ENCODE measurements around the gene TCTN2.

Gene TCTN2

DNA sequence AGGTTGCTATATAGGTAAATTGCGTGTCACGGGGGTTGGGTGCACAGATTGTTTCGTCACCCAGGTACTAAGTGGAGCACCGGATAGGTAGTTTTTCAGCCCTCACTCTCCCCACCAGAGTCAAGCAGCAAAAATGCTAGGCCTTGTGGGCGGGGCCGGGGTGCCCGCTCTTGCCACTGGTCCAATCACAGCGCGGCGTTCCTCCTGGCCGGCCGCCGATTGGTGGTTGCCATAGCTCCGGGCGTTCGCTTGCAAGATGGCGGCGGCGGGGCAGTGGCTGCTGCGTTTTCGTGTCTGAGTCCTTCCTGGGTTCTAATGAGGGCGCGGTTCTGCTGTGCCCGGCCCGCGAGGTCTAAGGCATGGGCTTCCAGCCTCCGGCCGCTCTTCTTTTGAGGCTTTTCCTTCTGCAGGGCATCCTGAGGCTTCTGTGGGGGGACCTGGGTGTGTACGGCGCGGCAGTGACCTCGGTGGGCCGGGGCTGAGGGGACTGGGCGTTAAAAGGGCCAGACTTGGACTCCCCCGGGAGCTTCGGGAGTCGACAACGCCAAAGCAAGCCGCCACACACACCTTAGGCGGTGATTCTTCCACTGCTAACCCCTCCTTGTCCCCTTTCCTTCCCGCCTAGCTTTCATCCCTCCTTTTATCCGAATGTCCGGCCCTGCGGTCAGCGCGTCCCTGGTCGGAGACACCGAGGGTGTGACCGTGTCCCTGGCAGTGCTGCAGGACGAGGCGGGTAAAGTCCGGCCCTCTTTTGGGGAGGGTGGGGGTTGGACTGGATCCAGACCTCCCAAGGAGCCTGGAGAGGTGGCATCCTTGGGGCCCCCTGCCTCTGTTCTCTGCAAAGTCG, at the start of gene TCTN2:
TCTN2 (plus strand) TSS at position 232 of the 847 bp plus-strand sequence; CDS start at position 360, 128 bp downstream.
- peak; percentile 90 for DNase-seq (ENCODE audit: low read depth)

DNA sequence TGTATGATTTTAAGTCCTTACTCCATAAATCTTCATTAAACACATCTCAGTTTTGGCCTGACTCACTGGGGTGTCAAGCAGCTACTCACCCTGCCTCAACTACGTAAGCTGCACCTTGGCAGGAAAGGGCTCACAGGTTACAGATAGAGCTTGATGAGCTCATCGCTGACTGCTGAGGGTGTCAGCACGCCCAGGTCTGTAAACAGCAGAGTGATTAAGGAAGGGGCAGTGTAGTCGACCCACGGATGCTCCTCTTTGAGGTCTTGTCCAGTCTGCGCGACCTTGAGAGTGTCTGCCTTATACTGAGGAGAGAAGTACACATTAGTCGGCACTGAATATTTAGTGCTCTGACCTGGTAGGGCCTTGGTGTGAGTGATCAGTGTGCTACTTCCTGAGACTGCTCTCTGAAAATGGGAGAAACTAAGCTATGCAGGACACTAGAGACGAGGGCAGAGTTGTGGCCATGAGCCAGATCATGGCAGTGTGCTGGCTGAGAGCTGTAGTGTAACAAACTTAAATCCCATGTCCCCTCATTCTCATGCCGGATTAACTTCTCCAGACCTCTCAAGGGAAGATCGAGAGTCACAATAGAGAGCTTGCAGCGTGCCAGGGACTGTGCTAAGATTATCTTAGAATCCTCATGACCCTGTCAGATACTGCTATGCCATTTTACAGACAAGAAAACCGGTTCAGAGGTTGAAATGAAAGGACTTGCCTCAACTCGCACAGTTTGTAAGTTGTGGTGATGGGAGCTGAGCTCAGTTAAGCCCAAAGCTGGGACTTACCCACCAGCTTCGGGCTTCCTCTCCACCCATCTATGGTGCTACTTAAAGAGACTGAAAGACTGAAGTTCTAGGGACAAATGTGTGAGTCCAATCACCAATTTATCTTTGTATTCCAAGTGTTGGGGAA, 49.0 kb upstream of the TCTN2 start:
- no peak for DNase-seq (ENCODE audit: low read depth)

DNA sequence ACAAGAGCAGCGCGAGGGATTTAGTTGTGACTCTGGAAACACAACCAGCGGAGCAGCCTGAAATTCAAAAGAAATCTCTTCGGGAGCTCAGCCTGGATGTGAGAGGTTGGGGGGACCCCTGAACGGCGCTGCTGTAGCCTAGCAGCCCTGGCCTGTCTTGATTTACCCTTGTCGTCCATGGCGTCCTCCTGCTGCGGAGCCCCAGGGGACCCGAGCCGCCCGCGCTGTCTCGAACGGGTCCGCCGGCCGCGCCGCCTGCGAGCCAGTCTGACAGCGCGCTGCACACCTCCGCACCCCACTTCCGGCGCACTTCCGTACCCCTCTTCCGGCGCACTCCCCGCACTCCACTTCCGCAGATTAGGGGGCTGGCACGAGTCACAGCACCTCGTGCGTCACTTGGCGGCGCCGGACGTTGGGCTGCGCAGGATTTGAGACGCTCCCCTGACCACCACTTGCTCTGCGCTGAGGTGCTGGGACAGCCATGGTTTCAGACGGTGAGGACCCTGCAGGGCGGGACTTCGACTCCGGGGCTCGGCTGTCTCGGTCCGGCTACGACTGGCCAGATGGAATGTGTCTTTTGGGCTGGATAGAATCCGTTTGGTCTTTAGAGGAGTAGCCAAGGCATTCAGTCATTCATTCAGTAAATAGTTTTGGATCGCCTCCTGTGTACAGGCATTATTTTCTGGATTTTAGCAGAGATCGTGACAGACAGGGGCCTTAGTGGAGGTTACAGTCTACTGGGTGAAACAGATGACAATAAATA, 37.4 kb upstream of the TCTN2 start, which contains the start of the genes EIF2B1 and GTF2H3:
EIF2B1 (minus strand) TSS at position 308 of the 763 bp plus-strand sequence; CDS start at position 179, 129 bp downstream.
GTF2H3 (plus strand) TSS at position 451 of the 763 bp plus-strand sequence; CDS start at position 482, 31 bp downstream.
- peak; percentile 97 for DNase-seq (ENCODE audit: low read depth)

DNA sequence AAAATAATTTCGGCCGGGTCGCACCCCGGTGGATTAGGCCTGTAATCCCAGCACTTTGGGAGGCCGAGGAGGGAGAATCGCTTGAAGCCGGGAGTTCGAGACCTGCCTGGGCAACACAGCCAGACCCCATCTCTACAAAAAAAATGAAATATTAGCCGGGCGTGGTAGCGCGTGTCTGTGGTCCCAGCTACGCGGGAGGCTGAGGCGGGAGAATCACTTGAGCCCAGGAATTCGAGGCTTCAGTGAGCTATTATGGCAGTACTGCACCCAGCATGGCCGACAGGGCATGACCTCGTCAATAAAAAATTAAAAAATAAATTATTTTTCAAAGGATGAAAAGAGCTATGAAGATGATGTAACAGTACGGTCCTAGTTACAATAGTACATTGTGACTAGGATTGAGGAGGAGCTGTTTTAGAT, 36.8 kb upstream of the TCTN2 start:
- DNase-seq (ENCODE audit: low read depth) = no peak

DNA sequence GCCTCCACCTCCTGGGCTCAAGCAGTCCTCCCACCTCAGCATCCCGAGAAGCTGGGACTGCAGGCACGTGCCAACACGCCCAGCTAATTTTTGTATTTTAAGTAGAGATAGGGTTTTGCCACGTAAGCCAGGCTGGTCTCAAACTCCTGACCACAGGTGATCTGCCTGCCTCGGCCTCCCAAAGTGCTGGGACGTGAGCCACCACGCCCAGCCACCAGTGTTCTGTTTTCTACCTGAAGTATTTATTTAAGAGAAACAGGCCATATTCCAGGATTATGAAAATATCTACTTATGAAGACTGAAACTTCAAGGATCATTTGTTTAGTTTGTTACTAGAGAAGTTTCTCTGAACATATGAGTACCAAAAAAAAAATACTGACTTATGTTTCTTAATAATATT, 27.0 kb upstream of the TCTN2 start:
- no peak for DNase-seq (ENCODE audit: low read depth)

- no peak for DNase-seq (ENCODE audit: low read depth)
These were observed 25.5 kb upstream of the TCTN2 start for GRCh38 chr12:123645380-123645779.

- DNase-seq (ENCODE audit: low read depth) = no peak
These were observed 25.0 kb upstream of the TCTN2 start for GRCh38 chr12:123645878-123646277.

- no peak for DNase-seq (ENCODE audit: low read depth)
These were observed 22.5 kb upstream of the TCTN2 start for GRCh38 chr12:123648401-123648800.

DNA sequence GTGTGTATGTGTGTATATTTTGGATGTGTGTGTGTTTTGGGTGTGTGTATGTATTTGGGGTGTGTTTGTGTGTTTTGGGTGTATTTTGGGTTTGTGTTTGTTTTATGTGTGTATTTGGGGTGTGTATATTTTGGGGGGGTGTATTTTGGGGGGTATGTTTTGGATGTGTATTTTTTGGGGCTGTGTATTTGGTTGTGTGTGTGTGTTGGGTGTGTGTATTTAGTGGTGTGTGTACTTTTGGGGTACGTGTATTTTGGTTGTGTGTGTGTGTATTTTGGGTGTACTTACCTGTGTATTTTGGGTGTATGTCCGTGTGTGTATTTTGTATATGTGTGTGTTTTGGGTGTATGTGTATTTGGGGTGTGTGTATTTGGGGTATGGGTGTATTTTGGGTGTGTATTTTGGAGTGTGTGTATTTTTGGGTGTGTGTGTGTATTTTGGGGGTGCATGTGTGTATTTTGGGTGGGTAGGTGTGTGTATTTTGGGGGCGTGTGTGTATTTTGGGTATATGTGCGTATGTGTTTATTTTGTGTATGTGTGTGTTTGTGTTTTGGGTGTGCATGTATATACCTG, 16.7 kb upstream of the TCTN2 start:
- no peak for DNase-seq (ENCODE audit: low read depth)

DNA sequence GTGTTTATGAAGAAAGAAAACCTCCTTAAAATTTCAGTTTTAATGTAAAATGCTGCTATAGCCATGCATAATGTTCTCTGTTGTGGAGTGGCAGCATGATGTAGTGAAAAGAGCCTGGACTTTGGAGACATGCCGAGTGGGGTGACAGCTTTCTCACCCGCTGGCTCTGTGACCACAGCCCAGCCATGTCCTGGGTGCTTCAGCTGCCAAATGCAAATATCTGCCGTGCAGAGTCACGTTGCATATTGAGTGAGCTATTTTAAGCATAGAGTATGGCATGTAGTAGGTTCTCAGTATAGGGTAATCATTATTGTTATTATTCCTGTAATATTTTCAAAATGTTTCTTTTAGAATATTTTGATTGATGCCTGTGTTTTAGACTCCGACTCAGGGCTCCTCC, 15.5 kb upstream of the TCTN2 start:
- DNase-seq (ENCODE audit: low read depth) = no peak

DNA sequence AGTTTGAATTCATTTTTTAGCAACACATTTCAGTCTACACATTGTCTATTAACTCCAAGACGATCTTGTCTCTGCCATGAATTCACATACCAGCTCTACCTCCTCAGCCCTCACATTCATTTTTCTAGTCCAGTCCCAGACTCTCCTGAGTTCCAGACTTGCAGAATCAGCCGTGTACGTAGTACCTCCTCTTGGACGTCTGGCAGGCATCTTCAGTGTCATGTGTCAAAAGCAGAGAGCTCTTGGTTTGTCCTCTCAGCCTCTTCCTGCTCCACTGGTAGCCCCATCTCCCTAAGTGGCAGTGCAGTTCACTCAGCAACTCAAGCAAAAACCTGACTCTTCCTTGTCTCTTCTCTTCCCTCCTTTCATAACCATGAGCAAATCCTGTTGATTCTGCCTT, 14.5 kb upstream of the TCTN2 start:
- DNase-seq (ENCODE audit: low read depth) = no peak

- DNase-seq (ENCODE audit: low read depth) = no peak
These were observed 13.7 kb upstream of the TCTN2 start for GRCh38 chr12:123657211-123657610.

DNA sequence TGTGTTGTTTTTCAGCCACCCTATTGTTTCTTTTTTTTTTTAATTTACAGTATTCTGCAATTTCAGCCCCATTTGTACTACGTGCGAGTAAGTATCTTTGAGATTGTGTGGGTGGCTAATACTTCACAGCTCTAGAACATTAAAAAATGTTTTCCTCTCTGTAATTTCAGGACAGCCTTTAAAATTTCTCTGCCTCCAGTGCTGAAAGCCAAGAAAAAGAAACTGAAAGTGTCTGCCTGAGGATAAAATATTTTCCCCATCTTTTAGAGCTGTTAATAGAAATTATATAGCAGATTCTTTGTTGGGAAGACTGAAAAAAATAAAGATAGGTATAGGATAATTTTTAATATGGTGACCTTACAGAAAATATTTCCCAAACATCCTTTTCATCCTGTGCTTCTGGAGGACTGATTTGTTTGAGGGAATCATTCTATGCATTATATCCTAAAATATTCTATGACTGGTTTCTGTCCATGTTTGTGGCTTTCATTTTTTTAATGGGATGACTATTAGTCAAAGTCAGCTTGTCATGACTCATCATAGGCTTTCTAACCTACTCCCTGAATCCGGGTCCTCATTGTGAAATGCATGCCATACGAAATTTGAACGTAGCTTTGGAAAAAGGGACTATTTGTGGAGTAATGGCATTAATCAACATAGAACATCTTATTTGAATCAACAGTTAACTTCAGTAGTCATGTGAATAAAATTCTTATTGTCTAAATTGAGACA, 10.8 kb upstream of the TCTN2 start:
- DNase-seq (ENCODE audit: low read depth) = no peak

- DNase-seq (ENCODE audit: low read depth) = no peak
These were observed 3.1 kb upstream of the TCTN2 start for GRCh38 chr12:123667771-123668170.

- DNase-seq (ENCODE audit: low read depth) = no peak
These were observed 963 bp downstream of the TCTN2 start for GRCh38 chr12:123671876-123672275.

DNA sequence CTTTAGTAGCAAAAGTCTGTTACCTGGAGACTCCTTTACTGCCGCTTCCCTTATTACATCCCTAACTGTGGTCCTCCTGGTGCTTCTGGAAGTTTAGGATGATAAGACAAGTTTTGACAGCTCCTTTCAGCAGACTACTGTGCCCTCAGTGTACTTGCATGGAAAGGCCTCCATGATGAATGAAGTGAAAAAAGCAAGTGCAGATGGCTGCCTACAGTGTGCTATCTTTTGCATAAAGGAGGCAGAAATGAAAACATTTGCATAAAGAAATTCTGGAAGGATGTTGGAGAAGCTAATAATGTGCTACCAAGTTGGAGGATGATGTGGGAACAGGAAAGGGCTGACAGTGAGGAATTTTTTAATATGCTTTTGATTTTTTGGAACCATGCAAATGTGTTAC, 4.5 kb downstream of the TCTN2 start:
- DNase-seq (ENCODE audit: low read depth) = no peak

DNA sequence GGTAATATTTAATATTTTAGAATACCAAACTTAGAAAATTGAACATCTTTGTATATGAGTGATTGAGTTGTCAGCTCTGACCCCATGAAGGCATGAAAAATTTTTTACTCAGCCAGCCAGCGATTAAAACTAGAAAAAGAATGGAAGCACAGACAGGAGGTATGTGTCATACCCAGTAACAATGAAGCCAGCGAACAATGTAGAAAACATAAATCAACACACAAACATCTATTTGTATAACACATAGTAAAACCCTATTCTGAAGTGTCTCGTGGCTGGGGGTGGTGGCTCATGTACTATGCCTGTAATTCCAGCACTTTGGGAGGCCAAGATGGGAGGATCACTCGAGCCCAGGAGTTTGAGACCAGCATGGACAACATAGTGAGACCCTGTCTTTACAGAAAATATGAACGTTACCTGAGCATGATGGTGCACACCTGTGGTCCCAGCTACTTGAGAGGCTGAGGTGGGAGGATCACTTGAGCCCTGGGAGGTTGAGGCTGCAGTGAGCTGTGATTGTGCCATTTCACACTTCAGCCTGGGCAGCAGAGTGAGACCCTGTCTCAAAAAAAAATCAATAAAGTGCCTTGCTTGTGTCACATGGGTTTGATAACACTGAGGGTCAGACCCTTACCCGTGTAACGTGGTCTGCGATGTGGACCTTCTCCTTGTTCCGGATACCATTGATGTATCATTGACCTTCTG, 5.9 kb downstream of the TCTN2 start:
- no peak for DNase-seq (ENCODE audit: low read depth)

DNA sequence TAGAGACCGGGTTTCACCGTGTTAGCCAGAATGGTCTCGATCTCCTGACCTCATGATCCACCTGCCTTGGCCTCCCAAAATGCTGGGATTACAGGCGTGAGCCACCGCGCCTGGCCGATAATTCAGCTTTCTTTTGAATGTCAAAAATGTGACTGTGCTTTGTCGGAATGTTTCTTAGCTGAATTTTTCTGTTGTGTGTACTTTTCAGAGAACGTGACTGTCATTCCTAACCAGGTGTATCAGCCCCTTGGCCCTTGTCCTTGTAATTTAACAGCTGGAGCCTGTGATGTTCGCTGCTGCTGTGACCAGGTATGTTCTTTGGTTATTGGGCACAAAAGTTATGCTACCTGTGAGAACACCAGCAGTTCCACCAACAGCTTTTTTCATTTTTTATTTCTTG, 8.1 kb downstream of the TCTN2 start:
- DNase-seq (ENCODE audit: low read depth) = no peak

DNA sequence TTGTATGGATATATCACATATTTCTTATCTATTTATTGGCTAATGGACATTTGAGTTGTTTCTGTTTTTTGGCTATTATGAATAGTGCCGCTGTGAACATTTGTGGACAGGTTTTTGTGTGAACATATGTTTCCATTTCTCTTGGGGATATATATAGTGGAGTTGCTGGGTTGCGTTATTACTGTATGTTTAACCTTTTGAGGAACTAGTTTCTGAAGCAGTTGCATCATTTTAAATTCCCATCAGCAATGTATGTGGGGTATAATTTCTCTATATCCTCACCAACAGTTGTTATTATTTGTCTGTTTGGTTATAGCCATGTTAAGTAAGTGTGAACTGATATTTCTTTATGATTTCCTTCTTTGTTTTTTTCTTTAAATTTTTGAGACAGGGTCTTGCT, 10.7 kb downstream of the TCTN2 start:
- no peak for DNase-seq (ENCODE audit: low read depth)

- no peak for DNase-seq (ENCODE audit: low read depth)
These were observed 13.1 kb downstream of the TCTN2 start for GRCh38 chr12:123683964-123684363.
